HepG2 (cell line): Measurements from ENCODE around the gene DNAJC11. TPM values are rescaled to one million over a fixed set of nuclear protein-coding genes. Genes with fewer than 3 reads are reported as not detected.

Experiments
- CBX5 ChIP-seq: sonication (generic); formaldehyde crosslinking; IDR thresholded peaks from 2 replicates; pipeline ENCODE4 v1.4.0; 2020; ENCODE audit warnings: missing genetic modification reagents, borderline replicate concordance
- PLRG1 ChIP-seq: fragments of 450-650 bp; conservative IDR thresholded peaks from 2 replicates; pipeline ENCODE4 v1.6.1; 2016
- SMAD1 ChIP-seq: sonication (generic); formaldehyde crosslinking; IDR thresholded peaks from 2 replicates; pipeline ENCODE4 v1.4.0; 2020; ENCODE audit warnings: missing genetic modification reagents, low read depth, mild to moderate bottlenecking, borderline replicate concordance
- SRSF1 ChIP-seq: fragments of 200-400 bp; formaldehyde crosslinking; optimal IDR thresholded peaks from 2 replicates; pipeline ENCODE3; 2017; ENCODE audit warnings: mild to moderate bottlenecking, low read depth, low read length, moderate library complexity
- TAF1 ChIP-seq: sonication (generic); formaldehyde crosslinking; IDR thresholded peaks from 2 replicates; pipeline ENCODE4 v1.4.0; 2020; ENCODE audit warnings: missing genetic modification reagents
- TAF15 ChIP-seq: fragments of 200-400 bp; formaldehyde crosslinking; IDR thresholded peaks from one replicate; pipeline ENCODE4 v1.6.1; 2018; ENCODE audit warnings: mild to moderate bottlenecking, low read depth, low read length; ENCODE audit not compliant: poor library complexity, severe bottlenecking
- ZC3H4 ChIP-seq: sonication (generic); formaldehyde crosslinking; IDR thresholded peaks from 2 replicates; pipeline ENCODE4 v1.4.0; 2020; ENCODE audit warnings: missing genetic modification reagents, borderline replicate concordance
- ZNF468 ChIP-seq: sonication (generic); formaldehyde crosslinking; IDR thresholded peaks from 2 replicates; pipeline ENCODE4 v1.8.0; 2022; ENCODE audit warnings: mild to moderate bottlenecking, moderate library complexity, missing genetic modification reagents
- ZNF570 ChIP-seq: sonication (generic); formaldehyde crosslinking; IDR thresholded peaks from 2 replicates; pipeline ENCODE4 v1.4.0; 2020; ENCODE audit warnings: mild to moderate bottlenecking, missing genetic modification reagents, borderline replicate concordance
- ZNF589 ChIP-seq: sonication (generic); formaldehyde crosslinking; conservative IDR thresholded peaks from 2 replicates; pipeline ENCODE4 v1.8.0; 2022; ENCODE audit warnings: mild to moderate bottlenecking, moderate library complexity, missing genetic modification reagents
- ZNF672 ChIP-seq: sonication (generic); formaldehyde crosslinking; IDR thresholded peaks from 2 replicates; pipeline ENCODE4 v1.8.1; 2022; ENCODE audit warnings: missing genetic modification reagents
- ZNF883 ChIP-seq: sonication (generic); formaldehyde crosslinking; IDR thresholded peaks from 2 replicates; pipeline ENCODE4 v1.5.1; 2020; ENCODE audit warnings: mild to moderate bottlenecking, missing genetic modification reagents; ENCODE audit errors: not compliant biosample characterization
- polyA plus RNA-seq, 8 experiments: library from polyadenylated mRNA; depleted of rRNA in 3 of 8; stranded (reverse) in 7 of 8; unstranded in 1 of 8; fragments of >200 nt; fragmentation: Illumina TruSeq in 4 of 8; extraction: Trizol in 4 of 8; gene quantifications; 2 replicates each; pipeline versions ENCODE4 v1.2.1 to v1.2.3, GENCODE V29; 2011 to 2016; ENCODE audit warnings: low read depth in 4 of 8, missing spikeins in 1 of 8, mixed read lengths in 1 of 8; ENCODE audit not compliant: insufficient read depth in 1 of 8
- total RNA-seq, 5 experiments: library from RNA; depleted of rRNA; stranded (reverse); fragments of >200 nt; fragmentation: Illumina TruSeq; extraction: Trizol; gene quantifications; 2 replicates each; pipeline ENCODE4 v1.2.3, GENCODE V29; 2016; ENCODE audit warnings: low read depth in 1 of 5
- TF ChIP-seq, protein P1 (sequence below): sonication (generic); formaldehyde crosslinking; IDR thresholded peaks from 2 replicates; pipeline ENCODE4 v1.5.1; 2020; ENCODE audit warnings: mild to moderate bottlenecking, missing genetic modification reagents, borderline replicate concordance
- TF ChIP-seq, protein P2 (sequence below): sonication (generic); formaldehyde crosslinking; IDR thresholded peaks from 2 replicates; pipeline ENCODE4 v1.8.1; 2023; ENCODE audit warnings: mild to moderate bottlenecking, moderate library complexity, missing genetic modification reagents
- TF ChIP-seq, protein P3 (sequence below): sonication (generic); formaldehyde crosslinking; conservative IDR thresholded peaks from 2 replicates; pipeline ENCODE4 v1.4.0; 2020; ENCODE audit warnings: mild to moderate bottlenecking, missing genetic modification reagents, moderate library complexity
- TF ChIP-seq, protein P4 (sequence below): sonication (generic); formaldehyde crosslinking; IDR thresholded peaks from 2 replicates; pipeline ENCODE4 v1.5.0; 2020; ENCODE audit warnings: missing genetic modification reagents
- TF ChIP-seq, protein P5 (sequence below): sonication (generic); formaldehyde crosslinking; IDR thresholded peaks from 2 replicates; pipeline ENCODE4 v1.4.0; 2020; ENCODE audit warnings: mild to moderate bottlenecking, missing genetic modification reagents
- TF ChIP-seq, protein P6 (sequence below): sonication (generic); formaldehyde crosslinking; IDR thresholded peaks from 2 replicates; pipeline ENCODE4 v1.5.0; 2020; ENCODE audit warnings: mild to moderate bottlenecking, missing genetic modification reagents

Gene DNAJC11
- total and polyA plus RNA-seq, 2 of the 13 experiments (the other 11 are each of a cell fraction or from before 2014, with no cell fraction given), result 25.1 to 47.6 TPM

DNA sequence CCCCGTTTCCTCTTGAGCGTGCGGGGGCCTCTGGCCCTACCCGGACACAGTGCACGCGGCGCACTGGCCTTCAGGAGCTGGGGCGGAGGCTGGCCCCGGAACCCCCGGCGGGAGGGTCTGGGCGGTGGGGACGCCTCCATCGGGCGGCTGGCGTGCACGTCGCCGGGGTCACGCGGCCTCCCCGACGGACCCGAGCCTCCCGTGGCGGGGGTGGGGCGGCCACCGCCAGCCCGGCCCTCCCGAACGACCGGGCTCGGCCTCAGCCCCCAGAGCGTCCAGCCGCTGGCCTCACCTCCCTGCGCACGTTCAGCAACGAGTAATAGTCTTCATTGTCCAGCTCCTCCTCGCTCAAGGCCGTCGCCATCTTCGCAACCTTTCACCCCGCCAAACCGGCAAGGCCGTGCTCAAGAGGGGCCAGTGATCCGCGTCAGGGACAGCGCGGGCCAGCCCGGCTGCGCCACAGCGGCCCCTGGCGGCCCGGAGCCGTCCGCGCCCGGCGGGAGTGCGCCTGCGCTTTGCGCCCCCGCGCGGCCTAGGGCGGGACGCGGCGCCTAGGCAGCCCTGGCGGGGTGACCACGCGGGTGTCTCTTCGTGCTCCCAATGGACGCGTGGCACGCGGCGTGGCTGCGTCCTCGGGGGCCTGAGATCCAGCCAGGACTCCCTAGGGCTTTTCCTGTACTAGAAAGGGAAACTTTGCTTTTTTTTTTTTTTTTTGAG lies at the start of gene DNAJC11 (continued):
- TF ChIP-seq TAF1 (CRISPR knock-in tag) (peak; percentile 96), CBX5 (CRISPR knock-in tag) (0 out of 2 replicates have a peak, but pooled peaks have one; percentile 36), ZNF589 (peak; percentile 88; the same call in 1 of the 2 replicates), ZNF883 (CRISPR knock-in tag) (peak; percentile 89), ZC3H4 (CRISPR knock-in tag) (no peak), ZNF468 (CRISPR knock-in tag) (no peak; the same call in 1 of the 2 replicates), PLRG1 (no peak), TAF15 (peak; percentile 42), ZNF570 (CRISPR knock-in tag) (peak; percentile 89), SRSF1 (no peak), SMAD1 (CRISPR knock-in tag) (0 out of 2 replicates have a peak, but pooled peaks have one; percentile 57), ZNF672 (CRISPR knock-in tag) (no peak; the same call in 1 of the 2 replicates)
- TF ChIP-seq, protein P1, sequence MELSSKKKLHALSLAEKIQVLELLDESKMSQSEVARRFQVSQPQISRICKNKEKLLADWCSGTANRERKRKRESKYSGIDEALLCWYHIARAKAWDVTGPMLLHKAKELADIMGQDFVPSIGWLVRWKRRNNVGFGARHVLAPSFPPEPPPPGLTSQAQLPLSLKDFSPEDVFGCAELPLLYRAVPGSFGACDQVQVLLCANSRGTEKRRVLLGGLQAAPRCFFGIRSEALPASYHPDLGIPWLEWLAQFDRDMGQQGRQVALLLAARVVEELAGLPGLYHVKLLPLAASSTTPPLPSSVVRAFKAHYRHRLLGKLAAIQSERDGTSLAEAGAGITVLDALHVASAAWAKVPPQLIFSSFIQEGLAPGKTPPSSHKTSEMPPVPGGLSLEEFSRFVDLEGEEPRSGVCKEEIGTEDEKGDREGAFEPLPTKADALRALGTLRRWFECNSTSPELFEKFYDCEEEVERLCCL (CRISPR knock-in tag), result no peak
- TF ChIP-seq, protein P2, sequence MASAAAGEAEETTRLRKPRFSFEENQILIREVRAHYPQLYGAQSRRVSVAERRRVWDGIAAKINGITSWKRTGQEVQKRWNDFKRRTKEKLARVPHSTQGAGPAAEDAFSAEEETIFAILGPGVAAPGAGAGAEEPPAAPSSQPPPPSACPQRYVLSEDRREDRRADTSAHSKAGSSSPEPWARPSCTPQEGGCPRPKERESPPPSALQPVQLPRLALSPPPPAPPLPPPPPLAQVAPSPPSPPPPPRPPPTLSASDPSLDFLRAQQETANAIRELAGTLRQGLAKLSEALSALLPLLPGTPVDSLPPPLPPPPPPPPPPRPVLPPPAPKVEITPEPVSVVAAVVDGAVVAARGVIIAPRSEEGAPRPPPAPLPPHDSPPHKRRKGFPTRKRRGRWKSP (CRISPR knock-in tag), result peak; percentile 91; the same call in 1 of the 2 replicates
- TF ChIP-seq, protein P3, sequence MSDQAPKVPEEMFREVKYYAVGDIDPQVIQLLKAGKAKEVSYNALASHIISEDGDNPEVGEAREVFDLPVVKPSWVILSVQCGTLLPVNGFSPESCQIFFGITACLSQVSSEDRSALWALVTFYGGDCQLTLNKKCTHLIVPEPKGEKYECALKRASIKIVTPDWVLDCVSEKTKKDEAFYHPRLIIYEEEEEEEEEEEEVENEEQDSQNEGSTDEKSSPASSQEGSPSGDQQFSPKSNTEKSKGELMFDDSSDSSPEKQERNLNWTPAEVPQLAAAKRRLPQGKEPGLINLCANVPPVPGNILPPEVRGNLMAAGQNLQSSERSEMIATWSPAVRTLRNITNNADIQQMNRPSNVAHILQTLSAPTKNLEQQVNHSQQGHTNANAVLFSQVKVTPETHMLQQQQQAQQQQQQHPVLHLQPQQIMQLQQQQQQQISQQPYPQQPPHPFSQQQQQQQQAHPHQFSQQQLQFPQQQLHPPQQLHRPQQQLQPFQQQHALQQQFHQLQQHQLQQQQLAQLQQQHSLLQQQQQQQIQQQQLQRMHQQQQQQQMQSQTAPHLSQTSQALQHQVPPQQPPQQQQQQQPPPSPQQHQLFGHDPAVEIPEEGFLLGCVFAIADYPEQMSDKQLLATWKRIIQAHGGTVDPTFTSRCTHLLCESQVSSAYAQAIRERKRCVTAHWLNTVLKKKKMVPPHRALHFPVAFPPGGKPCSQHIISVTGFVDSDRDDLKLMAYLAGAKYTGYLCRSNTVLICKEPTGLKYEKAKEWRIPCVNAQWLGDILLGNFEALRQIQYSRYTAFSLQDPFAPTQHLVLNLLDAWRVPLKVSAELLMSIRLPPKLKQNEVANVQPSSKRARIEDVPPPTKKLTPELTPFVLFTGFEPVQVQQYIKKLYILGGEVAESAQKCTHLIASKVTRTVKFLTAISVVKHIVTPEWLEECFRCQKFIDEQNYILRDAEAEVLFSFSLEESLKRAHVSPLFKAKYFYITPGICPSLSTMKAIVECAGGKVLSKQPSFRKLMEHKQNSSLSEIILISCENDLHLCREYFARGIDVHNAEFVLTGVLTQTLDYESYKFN (CRISPR knock-in tag), result no peak
- TF ChIP-seq, protein P4, sequence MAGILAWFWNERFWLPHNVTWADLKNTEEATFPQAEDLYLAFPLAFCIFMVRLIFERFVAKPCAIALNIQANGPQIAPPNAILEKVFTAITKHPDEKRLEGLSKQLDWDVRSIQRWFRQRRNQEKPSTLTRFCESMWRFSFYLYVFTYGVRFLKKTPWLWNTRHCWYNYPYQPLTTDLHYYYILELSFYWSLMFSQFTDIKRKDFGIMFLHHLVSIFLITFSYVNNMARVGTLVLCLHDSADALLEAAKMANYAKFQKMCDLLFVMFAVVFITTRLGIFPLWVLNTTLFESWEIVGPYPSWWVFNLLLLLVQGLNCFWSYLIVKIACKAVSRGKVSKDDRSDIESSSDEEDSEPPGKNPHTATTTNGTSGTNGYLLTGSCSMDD (CRISPR knock-in tag), result peak; percentile 97
- TF ChIP-seq, protein P5, sequence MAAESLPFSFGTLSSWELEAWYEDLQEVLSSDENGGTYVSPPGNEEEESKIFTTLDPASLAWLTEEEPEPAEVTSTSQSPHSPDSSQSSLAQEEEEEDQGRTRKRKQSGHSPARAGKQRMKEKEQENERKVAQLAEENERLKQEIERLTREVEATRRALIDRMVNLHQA (CRISPR knock-in tag), result no peak
- TF ChIP-seq, protein P6, sequence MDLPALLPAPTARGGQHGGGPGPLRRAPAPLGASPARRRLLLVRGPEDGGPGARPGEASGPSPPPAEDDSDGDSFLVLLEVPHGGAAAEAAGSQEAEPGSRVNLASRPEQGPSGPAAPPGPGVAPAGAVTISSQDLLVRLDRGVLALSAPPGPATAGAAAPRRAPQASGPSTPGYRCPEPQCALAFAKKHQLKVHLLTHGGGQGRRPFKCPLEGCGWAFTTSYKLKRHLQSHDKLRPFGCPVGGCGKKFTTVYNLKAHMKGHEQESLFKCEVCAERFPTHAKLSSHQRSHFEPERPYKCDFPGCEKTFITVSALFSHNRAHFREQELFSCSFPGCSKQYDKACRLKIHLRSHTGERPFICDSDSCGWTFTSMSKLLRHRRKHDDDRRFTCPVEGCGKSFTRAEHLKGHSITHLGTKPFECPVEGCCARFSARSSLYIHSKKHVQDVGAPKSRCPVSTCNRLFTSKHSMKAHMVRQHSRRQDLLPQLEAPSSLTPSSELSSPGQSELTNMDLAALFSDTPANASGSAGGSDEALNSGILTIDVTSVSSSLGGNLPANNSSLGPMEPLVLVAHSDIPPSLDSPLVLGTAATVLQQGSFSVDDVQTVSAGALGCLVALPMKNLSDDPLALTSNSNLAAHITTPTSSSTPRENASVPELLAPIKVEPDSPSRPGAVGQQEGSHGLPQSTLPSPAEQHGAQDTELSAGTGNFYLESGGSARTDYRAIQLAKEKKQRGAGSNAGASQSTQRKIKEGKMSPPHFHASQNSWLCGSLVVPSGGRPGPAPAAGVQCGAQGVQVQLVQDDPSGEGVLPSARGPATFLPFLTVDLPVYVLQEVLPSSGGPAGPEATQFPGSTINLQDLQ (CRISPR knock-in tag), result peak; percentile 91
